ENCODE results near the gene KRTAP2-2.

The KRTAP2-2 gene

GRCh38 chr17:41013606-41014005, 41.4 kb downstream of the KRTAP2-2 start:
- Histone ChIP-seq H3K27me3 (ENCODE audit: insufficient read depth, low read length) (no peaks in the 10 kb centered on the region), H3K9me3 (ENCODE audit: insufficient read depth, low read depth, low read length) (no peaks in the 10 kb centered on the region), H3K27ac (ENCODE audit: low read length) (no peak overlapping the region), H3K36me3 (ENCODE audit: insufficient read depth, low read depth, low read length) (no peaks in the 10 kb centered on the region), H3K4me1 (ENCODE audit: insufficient read depth, low read length) (peaks cover 8% of the 10 kb centered on the region; the same call in 1 of the 2 replicates), H3K9ac (ENCODE audit: low read depth, low read length) (no peak overlapping the region), H3K4me3 (ENCODE audit: low read length) (no peak overlapping the region)

DNA sequence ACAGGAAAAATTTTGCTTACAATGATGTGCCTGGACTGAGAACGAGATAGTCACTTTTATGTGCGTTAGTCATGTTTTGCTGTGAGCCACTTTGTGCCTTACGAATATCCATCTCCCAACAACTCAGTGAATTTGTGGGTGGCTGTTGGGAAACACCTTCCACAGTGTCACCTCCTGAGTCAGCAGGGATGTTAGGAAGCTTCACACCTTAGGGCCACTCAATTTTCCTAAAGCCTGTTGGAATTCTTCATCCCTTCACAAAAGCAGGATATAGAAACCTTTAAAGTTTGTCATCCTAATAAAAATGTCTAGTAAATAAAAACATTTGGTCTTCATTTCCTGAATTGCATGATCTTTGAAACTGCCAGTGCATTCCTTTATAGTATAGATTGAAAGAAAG, 41.8 kb downstream of the KRTAP2-2 start:
- Histone ChIP-seq H3K4me3 (ENCODE audit: low read length) (no peak overlapping the region), H3K9ac (ENCODE audit: low read depth, low read length) (no peak overlapping the region), H3K9me3 (ENCODE audit: insufficient read depth, low read depth, low read length) (no peaks in the 10 kb centered on the region), H3K4me1 (ENCODE audit: insufficient read depth, low read length) (peaks cover 8% of the 10 kb centered on the region; the same call in 1 of the 2 replicates), H3K36me3 (ENCODE audit: insufficient read depth, low read depth, low read length) (no peaks in the 10 kb centered on the region), H3K27me3 (ENCODE audit: insufficient read depth, low read length) (no peaks in the 10 kb centered on the region), H3K27ac (ENCODE audit: low read length) (no peak overlapping the region)

GRCh38 chr17:41012326-41013120, 42.5 kb downstream of the KRTAP2-2 start:
- Histone ChIP-seq H3K36me3 (ENCODE audit: insufficient read depth, low read depth, low read length) (no peaks in the 10 kb centered on the region), H3K27ac (ENCODE audit: low read length) (no peak overlapping the region), H3K4me1 (ENCODE audit: insufficient read depth, low read length) (peaks cover 8% of the 10 kb centered on the region; the same call in 1 of the 2 replicates), H3K4me3 (ENCODE audit: low read length) (no peak overlapping the region), H3K27me3 (ENCODE audit: insufficient read depth, low read length) (no peaks in the 10 kb centered on the region), H3K9me3 (ENCODE audit: insufficient read depth, low read depth, low read length) (no peaks in the 10 kb centered on the region; the same call in 1 of the 2 replicates), H3K9ac (ENCODE audit: low read depth, low read length) (no peak overlapping the region)

DNA sequence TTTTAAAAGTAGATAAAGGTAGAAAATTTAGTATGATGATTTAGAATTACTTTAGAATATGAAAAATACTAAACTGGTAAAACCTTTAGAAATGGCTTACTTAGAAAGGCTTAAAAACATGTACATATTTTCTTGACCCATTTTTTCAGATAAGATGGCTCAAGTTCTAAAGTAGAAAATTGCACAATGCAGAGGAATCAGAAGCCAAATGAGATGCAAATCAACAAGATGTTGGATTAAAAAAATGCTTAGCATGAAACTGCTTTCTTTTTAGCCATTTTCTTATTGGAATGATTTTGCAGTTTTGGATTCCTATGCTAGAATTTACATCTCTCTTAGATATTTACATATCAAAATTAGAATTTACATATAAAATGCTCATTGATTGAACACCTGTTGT, 44.6 kb downstream of the KRTAP2-2 start:
- H3K36me3 ChIP-seq (ENCODE audit: insufficient read depth, low read depth, low read length): no peaks in the 10 kb centered on the region
- no peaks in the 10 kb centered on the region for H3K27me3 ChIP-seq (ENCODE audit: insufficient read depth, low read length)
- no peak overlapping the region for H3K9ac ChIP-seq (ENCODE audit: low read depth, low read length)
- H3K4me3 ChIP-seq (ENCODE audit: low read length): no peak overlapping the region
- no peaks in the 10 kb centered on the region; the same call in 1 of the 2 replicates for H3K9me3 ChIP-seq (ENCODE audit: insufficient read depth, low read depth, low read length)
- no peak overlapping the region for H3K27ac ChIP-seq (ENCODE audit: low read length)
- H3K4me1 ChIP-seq (ENCODE audit: insufficient read depth, low read length): peaks cover 8% of the 10 kb centered on the region; the same call in 1 of the 2 replicates

DNA sequence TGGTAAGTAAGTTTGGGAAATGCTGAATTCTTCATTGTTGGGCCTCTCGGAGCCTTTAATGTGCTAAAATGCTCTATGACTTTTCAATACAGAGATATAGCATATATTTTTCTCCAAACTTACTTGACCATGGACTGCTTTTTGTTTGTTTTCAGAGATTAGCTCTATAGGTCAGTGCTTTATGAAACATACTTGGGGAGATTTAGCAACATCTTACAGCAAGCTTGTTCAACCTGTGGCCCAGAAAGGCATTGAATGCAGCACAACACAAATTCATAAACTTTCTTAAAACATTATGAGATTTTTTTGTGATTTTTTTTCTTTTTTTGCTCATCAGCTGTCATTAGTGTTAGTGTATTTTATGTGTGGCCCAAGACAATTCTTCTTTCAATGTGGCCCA, 45.1 kb downstream of the KRTAP2-2 start:
- Histone ChIP-seq H3K9ac (ENCODE audit: low read depth, low read length) (no peak overlapping the region), H3K36me3 (ENCODE audit: insufficient read depth, low read depth, low read length) (no peaks in the 10 kb centered on the region), H3K4me1 (ENCODE audit: insufficient read depth, low read length) (peaks cover 8% of the 10 kb centered on the region; the same call in 1 of the 2 replicates), H3K27me3 (ENCODE audit: insufficient read depth, low read length) (no peaks in the 10 kb centered on the region), H3K9me3 (ENCODE audit: insufficient read depth, low read depth, low read length) (no peaks in the 10 kb centered on the region; the same call in 1 of the 2 replicates), H3K4me3 (ENCODE audit: low read length) (no peak overlapping the region), H3K27ac (ENCODE audit: low read length) (no peak overlapping the region)

DNA sequence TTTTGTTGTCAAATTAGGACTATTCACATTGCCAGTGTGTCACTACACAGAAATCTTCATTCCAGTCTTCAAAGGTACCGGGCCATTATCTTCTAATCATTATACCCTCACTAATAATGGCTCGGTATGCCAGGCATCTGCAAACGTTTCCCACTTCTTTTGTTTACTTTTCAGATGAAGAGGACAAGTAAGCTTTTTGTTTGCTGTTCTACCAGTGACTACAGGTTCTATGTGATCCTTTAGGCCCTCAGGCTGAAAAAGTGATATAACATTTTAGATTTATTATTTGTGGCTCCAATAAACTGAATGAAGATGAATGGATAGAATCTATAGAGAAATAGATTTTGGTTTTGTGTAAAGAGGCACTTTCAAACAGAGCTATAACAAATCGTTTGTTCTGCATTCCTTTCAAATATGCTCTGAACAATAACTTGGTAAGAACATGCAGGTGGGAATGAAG, 45.7 kb downstream of the KRTAP2-2 start:
- H3K27me3 ChIP-seq (ENCODE audit: insufficient read depth, low read length): no peaks in the 10 kb centered on the region
- H3K4me1 ChIP-seq (ENCODE audit: insufficient read depth, low read length): peaks cover 8% of the 10 kb centered on the region; the same call in 1 of the 2 replicates
- no peak overlapping the region for H3K4me3 ChIP-seq (ENCODE audit: low read length)
- H3K9me3 ChIP-seq (ENCODE audit: insufficient read depth, low read depth, low read length): no peaks in the 10 kb centered on the region; the same call in 1 of the 2 replicates
- no peak overlapping the region for H3K9ac ChIP-seq (ENCODE audit: low read depth, low read length)
- H3K27ac ChIP-seq (ENCODE audit: low read length): no peak overlapping the region
- H3K36me3 ChIP-seq (ENCODE audit: insufficient read depth, low read depth, low read length): no peaks in the 10 kb centered on the region

GRCh38 chr17:41008811-41009210, 46.2 kb downstream of the KRTAP2-2 start, which contains the start of gene KRTAP3-1:
Gene KRTAP3-1, minus strand, starts transcription at chr17:41009128. Its CDS starts 54 bp downstream, at chr17:41009074.
- no peak within 1 kb of the TSS for H3K27ac ChIP-seq (ENCODE audit: low read length)
- no peaks in the 10 kb centered on the region for H3K27me3 ChIP-seq (ENCODE audit: insufficient read depth, low read length)
- no peaks in the 10 kb centered on the region; the same call in 1 of the 2 replicates for H3K9me3 ChIP-seq (ENCODE audit: insufficient read depth, low read depth, low read length)
- H3K9ac ChIP-seq (ENCODE audit: low read depth, low read length): no peak within 1 kb of the TSS
- peaks cover 8% of the 10 kb centered on the region; the same call in 1 of the 2 replicates for H3K4me1 ChIP-seq (ENCODE audit: insufficient read depth, low read length)
- no peaks in the 10 kb centered on the region for H3K36me3 ChIP-seq (ENCODE audit: insufficient read depth, low read depth, low read length)
- no peak within 1 kb of the TSS for H3K4me3 ChIP-seq (ENCODE audit: low read length)
